GM06990 (cell line): ENCODE data around the gene THAP3.
A peak's percentile ranks its signal among the peaks of the same experiment; 100 is the strongest.

Experiments used
- DNase-seq: peaks from one replicate; pipeline ENCODE4 v3.0.0-alpha.2; 2011; ENCODE audit not compliant: insufficient read length; ENCODE audit errors: extremely low read depth
- H3K27me3 ChIP-seq: replicated peaks from 2 replicates; pipeline ENCODE4 v1.6.0; 2011; ENCODE audit warnings: low read length; ENCODE audit not compliant: control insufficient read depth, insufficient read depth
- H3K36me3 ChIP-seq: 2 replicates; pipeline ENCODE4 v1.5.1; 2011; ENCODE audit warnings: low read length; ENCODE audit not compliant: control insufficient read depth, insufficient read depth
- H3K4me3 ChIP-seq: replicated peaks from 2 replicates; pipeline ENCODE4 v1.5.1; 2011; ENCODE audit warnings: low read depth, mild to moderate bottlenecking, control low read depth, low read length
- CTCF ChIP-seq: IDR thresholded peaks from 2 replicates; pipeline ENCODE4 v1.5.1; 2011; ENCODE audit warnings: low read length, control low read depth, mild to moderate bottlenecking, inconsistent platforms; ENCODE audit not compliant: insufficient read depth, poor library complexity, severe bottlenecking

The THAP3 gene

DNA sequence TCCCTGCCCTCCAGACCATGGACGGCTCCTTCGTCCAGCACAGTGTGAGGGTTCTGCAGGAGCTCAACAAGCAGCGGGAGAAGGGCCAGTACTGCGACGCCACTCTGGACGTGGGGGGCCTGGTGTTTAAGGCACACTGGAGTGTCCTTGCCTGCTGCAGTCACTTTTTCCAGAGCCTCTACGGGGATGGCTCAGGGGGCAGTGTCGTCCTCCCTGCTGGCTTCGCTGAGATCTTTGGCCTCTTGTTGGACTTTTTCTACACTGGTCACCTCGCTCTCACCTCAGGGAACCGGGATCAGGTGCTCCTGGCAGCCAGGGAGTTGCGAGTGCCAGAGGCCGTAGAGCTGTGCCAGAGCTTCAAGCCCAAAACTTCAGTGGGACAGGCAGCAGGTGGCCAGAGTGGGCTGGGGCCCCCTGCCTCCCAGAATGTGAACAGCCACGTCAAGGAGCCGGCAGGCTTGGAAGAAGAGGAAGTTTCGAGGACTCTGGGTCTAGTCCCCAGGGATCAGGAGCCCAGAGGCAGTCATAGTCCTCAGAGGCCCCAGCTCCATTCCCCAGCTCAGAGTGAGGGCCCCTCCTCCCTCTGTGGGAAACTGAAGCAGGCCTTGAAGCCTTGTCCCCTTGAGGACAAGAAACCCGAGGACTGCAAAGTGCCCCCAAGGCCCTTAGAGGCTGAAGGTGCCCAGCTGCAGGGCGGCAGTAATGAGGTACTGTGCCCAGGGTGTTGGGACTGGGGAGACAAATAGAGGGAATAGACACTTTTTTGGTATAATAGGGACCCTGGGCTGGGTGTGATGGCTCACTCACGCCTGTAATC is 43.9 kb upstream of the THAP3 start:
- peaks cover 1% of the 10 kb centered on the region; the same call in 1 of the 2 replicates for H3K36me3 ChIP-seq
- TF ChIP-seq CTCF: no peak
- H3K4me3 ChIP-seq: peak overlapping the region; percentile 79
- no peak for DNase-seq
- no peaks in the 10 kb centered on the region for H3K27me3 ChIP-seq

GRCh38 chr1:6581561-6582305 is 42.9 kb upstream of the THAP3 start:
- no peaks in the 10 kb centered on the region for H3K27me3 ChIP-seq
- H3K4me3 ChIP-seq: no peak overlapping the region
- no peak for DNase-seq
- no peak for TF ChIP-seq CTCF
- peaks cover 1% of the 10 kb centered on the region; the same call in 1 of the 2 replicates for H3K36me3 ChIP-seq

DNA sequence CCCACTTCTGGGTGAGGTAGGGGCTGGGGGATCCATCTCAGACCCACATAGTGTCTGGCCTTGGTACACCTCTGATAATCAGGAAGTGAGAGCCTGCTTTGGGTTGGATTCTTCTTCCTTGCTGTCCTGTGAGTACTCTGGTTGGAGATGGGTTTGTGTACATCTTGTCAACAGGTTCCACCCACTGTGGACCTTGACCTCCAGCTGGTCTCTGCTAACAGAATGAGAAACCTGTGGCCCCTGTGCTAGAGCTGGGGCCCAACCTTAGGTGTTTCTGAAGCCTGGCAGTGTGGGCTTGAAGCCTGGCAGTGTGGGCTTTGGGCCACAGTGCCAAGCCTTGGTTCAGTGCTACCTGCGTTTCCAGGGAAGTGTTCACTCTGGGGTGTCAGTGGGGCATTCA is 42.3 kb upstream of the THAP3 start:
- H3K4me3 ChIP-seq: no peak overlapping the region
- no peak for TF ChIP-seq CTCF
- no peak for DNase-seq
- H3K36me3 ChIP-seq: peaks cover 6% of the 10 kb centered on the region
- no peaks in the 10 kb centered on the region for H3K27me3 ChIP-seq

DNA sequence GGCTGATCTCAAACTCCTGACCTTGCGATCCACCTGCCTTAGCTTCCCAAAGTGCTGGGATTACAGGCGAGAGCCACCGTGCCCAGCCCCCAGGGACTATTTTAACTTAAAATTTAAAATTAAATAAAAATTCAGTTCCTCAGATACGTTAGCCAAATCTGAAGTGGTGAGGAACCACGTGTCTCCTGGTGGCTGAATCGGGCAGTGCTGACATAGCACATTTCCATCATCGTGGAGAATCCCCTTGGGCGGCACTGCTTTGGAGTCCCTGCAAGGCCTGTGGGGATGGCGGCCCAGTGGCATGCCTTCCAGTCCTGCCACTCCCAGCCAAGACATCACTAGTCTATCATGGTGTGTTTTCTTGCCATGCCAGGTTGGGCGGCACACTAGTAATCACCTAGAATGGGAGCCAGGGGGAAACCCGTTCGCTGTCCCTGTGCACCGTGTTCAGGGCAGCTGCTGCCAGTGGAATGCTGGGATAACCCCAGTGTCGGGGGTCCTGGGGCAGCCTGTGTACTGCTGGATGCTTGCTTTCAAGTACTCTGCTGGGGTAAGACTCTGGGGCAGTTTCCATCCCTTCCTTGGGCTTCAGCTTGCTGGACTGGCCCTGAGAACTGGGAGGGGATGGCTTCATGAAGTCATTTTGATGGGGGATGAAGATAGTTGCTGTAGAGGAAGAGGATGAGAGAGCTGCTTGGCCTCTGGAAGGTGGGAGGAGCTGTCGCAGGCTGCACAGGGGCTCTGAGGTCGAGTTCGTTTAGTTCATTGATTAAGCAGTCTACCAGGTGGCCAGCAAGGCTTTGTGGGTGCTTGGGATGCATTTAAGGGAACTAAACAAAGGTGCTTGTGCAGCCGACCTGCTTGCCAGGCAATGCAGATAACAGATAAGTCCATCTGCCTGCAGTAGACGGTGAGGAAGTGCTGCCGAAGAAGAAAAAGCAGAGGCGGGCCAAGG is 40.3 kb upstream of the THAP3 start:
- DNase-seq: no peak
- TF ChIP-seq CTCF: no peak
- no peak overlapping the region for H3K4me3 ChIP-seq

GRCh38 chr1:6585081-6585722 is 39.5 kb upstream of the THAP3 start:
- Histone ChIP-seq H3K27me3 (no peaks in the 10 kb centered on the region), H3K4me3 (no peak overlapping the region), H3K36me3 (peaks cover 24% of the 10 kb centered on the region)
- TF ChIP-seq CTCF: no peak
- DNase-seq: no peak

More for the DNA sequence above, 40.3 kb upstream of the THAP3 start:
- Histone ChIP-seq H3K27me3 (no peaks in the 10 kb centered on the region), H3K36me3 (peaks cover 20% of the 10 kb centered on the region)
